LNCaP clone FGC (cell line): Measurements from ENCODE around the gene ANKDD1A.

Experiments
- DNase-seq: peaks from one replicate; pipeline ENCODE4 v3.0.0-alpha.2; 2011; ENCODE audit warnings: low read depth
- H3K4me3 ChIP-seq: 2 replicates; pipeline ENCODE4 v1.5.1; 2011; ENCODE audit warnings: mild to moderate bottlenecking, low read depth, low read length, control low read depth
- TF ChIP-seq, protein P1 (sequence below): IDR thresholded peaks from 2 replicates; pipeline ENCODE4 v1.5.1; 2012; ENCODE audit warnings: mild to moderate bottlenecking; ENCODE audit not compliant: control insufficient read depth, insufficient read depth; ENCODE audit errors: extremely low read depth

Gene ANKDD1A

DNA sequence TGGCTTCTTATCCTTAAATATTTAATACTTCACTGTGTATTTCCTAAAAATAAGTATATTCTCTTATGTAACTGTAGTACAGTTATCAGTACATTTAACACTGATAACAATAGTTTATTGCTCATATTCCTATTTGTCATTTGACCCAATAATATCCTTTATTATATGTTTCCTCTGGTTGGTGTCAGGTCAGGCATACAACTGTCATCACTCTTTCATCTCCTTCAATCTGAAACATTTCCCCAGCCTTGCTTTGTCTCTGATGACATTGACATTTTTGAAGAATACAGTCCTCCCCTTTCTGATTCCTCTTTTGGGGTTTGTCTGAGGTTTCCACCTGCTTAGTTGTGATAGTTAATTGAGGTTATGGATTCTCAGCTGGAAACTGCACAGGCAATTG is 42.2 kb upstream of the ANKDD1A start:
- DNase-seq = no peak
- TF ChIP-seq, protein P1, sequence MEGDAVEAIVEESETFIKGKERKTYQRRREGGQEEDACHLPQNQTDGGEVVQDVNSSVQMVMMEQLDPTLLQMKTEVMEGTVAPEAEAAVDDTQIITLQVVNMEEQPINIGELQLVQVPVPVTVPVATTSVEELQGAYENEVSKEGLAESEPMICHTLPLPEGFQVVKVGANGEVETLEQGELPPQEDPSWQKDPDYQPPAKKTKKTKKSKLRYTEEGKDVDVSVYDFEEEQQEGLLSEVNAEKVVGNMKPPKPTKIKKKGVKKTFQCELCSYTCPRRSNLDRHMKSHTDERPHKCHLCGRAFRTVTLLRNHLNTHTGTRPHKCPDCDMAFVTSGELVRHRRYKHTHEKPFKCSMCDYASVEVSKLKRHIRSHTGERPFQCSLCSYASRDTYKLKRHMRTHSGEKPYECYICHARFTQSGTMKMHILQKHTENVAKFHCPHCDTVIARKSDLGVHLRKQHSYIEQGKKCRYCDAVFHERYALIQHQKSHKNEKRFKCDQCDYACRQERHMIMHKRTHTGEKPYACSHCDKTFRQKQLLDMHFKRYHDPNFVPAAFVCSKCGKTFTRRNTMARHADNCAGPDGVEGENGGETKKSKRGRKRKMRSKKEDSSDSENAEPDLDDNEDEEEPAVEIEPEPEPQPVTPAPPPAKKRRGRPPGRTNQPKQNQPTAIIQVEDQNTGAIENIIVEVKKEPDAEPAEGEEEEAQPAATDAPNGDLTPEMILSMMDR = no peak

DNA sequence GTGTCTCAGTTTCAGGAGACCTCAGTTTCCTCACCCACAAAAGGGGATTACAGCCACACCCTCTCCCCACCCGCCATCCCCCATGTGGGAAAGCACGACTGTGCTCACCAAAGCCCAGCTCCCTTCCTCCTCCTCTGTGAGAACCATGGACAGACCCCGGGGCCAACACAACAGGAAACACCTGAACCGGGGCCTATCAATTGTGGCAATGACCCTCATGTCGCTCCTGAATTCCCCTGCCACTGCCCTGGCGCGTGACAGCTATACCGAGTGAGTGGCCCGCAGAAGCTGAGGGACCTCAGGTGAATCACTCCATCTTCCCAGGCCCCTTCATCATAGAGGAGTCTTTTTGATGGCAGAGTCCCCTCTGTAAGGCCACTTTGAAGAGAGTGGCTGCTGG is 41.3 kb upstream of the ANKDD1A start:
- TF ChIP-seq, protein P1 = no peak
- no peak overlapping the region for H3K4me3 ChIP-seq
- DNase-seq = no peak

More for the DNA sequence above, 42.2 kb upstream of the ANKDD1A start:
- no peak overlapping the region for H3K4me3 ChIP-seq

DNA sequence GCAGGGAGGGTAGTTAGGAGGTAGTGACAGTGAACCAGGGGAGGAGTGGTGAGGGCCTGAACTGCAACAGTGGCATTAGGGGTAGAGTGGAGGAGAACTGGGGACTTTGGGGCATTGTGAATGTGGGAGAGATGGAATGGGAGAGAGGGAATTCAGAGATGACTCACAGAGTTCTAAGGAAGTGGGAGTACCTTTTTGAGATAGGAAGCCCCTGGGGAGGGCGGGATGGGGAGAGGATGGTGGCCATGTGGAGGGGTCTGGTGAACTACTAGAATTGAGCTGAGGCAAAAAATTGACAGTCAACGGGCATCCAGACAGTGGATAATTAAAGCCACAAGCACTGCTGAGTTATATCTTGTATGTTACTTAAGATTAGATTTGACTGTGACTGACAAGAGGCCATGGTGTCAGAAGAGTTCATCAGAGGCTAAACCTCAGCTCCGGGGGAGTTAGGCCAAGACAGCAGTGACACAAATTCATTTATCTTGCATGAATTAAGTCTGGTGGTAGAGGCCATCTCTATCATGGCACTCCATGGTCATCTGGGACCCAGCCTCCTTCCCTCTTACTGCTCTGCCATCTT is 36.0 kb upstream of the ANKDD1A start:
- TF ChIP-seq, protein P1 = no peak
- DNase-seq = no peak
- no peak overlapping the region for H3K4me3 ChIP-seq

DNA sequence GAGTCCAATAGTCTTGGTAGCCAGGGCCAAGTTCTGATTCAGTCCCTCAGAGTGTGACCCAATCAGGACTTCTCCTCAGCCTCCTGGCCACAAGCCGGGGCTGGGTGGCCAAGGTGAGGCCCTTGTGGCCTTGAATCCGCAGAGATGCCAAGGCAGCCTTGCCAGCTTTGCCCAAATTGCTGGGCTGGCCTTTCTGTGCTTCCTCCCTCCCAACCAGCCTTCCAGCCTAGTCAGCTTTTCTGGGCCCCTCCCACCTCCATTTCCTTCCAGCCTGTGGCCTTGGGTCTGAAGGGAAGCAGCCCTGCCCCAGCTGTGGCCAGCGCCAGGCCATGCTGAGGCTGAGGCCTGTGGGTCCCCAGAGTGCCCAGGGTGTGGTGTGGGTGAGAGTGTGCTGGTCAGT is 34.3 kb upstream of the ANKDD1A start:
- no peak overlapping the region for H3K4me3 ChIP-seq
- peak; percentile 21 for DNase-seq
- TF ChIP-seq, protein P1 = no peak

DNA sequence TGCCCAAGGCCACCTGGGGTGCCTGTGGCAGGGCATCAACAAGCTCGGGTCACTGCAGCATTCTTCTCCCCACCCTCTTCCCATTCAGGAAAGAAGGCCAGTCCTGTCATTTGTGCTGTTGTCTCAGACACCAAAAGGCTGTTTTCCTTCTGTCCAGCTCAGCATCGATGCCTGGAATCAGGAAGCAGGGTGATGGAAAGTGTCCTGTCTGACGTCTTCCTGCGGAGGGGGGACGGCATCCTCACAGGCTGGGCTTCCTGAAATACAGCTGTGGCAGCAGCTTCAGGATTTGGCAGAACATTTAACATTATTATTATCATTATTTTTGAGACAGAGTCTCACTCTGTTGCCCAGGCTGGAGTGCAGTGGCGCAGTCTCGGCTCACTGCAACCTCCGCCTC is 33.0 kb upstream of the ANKDD1A start:
- H3K4me3 ChIP-seq = no peak overlapping the region
- TF ChIP-seq, protein P1 = no peak
- no peak for DNase-seq

DNA sequence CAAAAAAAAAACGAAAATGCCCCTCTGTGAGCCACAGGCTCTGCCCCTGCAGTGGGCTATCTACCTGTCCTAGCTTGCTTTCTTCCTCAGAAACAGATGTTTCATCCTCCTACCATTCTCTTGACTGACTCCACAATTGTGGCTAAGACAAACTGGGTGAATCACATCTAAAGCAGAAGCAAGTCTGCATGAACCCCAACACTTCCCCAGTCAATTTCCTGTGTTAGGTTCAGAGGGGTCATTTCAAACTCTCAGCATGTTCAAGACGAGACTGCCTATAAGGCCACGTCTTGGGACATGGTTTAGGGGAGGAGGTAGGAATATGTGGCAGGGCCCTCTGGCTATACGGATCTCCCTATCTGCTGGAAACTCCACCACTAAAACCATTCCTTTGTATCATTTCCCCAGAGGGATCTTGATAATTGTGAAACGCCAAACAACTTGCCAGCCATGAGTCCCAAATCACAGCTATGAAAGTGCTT is 28.6 kb upstream of the ANKDD1A start:
- H3K4me3 ChIP-seq = no peak overlapping the region
- DNase-seq = no peak
- TF ChIP-seq, protein P1 = no peak

DNA sequence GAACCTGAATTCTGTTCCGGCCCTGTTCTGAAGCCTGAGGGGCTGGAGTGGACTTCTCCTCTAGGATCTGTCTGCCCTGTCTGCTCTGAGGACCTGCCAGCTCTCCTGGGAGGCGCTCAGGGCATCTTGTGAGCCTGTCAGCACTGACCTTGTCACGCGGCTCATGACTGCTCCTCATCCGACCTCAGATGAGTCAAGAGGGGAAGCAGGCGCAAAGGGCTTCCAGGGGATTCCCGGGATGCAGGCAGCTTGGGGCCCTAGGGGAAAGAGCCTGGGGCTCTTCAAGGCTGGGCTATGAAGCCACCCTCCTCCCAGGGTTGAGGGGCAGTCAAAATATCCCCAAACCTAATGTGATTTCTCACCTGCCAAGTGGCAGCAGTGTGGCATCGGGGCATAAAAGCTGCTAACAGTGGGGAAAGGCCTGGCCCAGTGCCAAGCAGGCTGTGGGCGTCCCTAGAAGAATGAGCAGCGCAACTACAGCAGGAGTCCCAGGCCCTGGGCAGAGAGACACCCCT is 27.6 kb upstream of the ANKDD1A start:
- TF ChIP-seq, protein P1 = no peak
- H3K4me3 ChIP-seq = no peak overlapping the region
- no peak for DNase-seq
